GM19372 (cell line): ENCODE results near the gene KANSL1.

Experiments used
- ATAC-seq: cut with Tn5 transposase; IDR thresholded peaks from one replicate; pipeline ENCODE4 v1.9.1; 2021; ENCODE audit warnings: mild to moderate bottlenecking, low read depth, moderate library complexity; ENCODE audit not compliant: unreplicated experiment

The KANSL1 gene

DNA sequence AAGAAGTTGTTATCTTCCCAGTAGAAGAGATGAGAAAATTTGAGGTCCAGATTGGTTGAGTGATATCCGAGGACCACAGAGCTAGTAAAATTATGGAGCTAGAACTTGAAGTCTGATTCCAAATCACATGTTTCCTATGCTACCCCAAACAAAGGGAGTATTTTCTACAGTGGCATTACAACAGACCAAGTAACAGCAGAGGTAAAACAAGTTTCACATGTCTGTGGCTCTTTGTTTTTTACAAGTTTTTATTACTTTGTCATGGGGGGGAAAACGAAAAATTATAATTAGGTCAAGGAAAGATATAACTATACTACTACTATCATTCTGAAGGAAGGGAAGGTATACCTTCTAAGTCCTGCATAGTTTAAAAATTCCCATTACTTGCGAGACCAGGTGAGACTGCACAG is 49.4 kb downstream of the KANSL1 start:
- ATAC-seq: no peak

DNA sequence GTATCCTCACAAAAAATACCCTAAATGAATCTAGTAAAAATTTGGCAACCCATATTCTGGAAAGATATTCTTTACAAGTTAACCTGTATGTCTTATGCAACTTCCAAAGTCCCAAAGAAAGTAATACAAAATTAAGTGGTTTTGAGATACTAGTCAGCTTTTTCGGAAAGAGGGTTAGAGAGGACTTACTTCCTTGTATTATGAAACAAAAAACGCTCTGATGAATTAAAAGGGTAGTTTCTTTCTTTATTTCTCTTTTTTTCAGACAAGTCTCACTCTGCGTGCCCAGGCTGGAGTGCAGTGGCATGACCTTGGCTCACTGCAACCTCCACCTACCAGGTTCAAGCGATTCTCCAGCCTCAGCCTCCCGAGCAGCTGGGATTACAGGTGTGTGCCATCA is 51.6 kb downstream of the KANSL1 start:
- ATAC-seq: no peak

DNA sequence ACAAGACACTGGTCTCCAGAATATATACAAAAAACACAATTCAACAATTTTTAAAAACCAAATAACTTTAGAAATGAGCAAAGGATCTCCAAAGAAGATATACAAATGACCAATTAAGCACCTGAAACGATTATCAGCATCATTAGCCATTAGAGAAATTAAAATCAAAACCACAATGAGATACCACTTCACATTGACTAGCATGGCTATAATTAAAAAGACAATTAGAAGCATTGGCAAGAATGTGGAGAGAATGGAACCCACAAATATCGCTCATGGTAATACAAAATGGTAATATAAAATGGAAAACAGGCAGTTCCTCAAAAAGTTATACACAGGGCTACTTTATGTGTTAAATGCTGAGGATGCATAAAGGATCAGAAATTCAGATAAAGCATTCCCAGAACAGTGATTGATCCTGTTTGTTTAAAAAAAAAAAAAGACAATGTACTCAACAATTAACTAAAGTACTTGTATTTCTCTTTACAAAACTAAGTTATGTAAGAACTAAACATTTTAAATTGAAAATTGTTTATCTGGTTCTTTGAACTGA is 52.5 kb downstream of the KANSL1 start:
- no peak for ATAC-seq

DNA sequence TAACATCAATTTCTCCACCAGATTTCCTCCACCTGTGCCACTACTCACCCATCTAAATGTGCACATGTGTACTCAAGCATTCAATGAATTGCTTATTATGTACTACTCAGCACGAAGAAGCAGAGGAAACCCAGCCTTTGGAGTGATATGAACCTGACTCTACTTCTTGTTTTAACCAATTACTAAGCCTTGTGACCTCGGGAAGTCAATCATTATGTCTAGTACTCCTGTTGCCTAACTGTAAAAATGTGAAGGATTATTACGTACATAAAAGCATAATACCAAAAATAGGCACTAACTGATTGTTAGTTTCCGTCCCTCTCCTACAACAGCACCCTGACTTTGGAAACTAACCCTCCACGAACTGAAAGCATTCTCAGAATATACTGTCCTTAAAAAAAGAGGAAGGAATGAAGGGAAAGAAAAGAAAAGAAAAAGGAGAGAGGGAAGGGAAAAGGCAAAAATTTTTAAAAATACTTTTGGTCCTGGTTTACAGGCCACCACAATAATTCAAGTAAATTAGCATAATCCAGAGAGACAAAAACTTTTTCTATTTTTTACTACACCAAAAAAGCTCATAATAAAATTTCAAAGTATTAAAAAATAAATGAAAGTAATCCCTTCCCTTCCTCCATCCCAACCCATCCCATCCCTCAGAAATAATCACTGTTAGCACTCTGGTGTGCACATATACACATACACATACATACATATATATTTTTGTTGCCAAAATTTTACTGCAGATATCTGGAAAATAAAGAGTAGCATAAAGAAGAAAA is 53.6 kb downstream of the KANSL1 start:
- ATAC-seq: no peak

DNA sequence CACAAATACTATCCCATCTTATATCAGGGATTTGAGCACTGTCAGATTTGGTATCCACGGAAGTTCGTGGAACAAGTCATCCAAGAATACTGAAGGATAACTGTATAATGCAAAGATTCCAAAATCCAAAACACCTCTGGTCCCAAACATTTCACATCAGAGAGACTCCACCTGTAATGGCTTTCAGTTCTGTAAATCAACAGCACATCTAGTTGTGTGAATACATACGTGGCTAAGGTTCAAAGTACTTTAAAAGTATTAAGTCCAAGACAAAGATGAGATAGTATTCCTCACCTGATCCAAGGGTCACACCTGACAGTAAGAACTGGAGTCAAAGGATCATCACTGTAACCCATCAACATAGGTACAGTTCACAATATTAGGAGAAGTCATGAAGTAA is 54.8 kb downstream of the KANSL1 start:
- ATAC-seq: no peak

DNA sequence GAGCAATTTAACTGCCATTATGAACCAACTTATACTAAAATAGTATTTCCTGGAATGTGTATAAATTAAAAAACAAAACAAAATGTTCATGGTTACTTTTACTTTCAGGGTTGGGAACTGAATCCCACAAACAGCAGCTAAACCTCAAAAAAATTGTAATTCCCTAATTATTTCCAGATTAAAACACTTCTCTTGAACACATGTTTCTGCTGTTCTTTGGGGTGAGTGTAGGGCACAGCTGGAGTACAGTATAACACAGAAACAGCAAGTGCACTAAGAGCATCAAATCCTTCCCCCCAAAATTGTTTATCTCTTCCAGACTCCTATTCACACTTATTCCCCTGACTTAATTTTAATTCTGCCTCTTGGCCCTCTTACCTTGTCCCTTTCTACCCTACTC is 56.4 kb downstream of the KANSL1 start:
- ATAC-seq: no peak

DNA sequence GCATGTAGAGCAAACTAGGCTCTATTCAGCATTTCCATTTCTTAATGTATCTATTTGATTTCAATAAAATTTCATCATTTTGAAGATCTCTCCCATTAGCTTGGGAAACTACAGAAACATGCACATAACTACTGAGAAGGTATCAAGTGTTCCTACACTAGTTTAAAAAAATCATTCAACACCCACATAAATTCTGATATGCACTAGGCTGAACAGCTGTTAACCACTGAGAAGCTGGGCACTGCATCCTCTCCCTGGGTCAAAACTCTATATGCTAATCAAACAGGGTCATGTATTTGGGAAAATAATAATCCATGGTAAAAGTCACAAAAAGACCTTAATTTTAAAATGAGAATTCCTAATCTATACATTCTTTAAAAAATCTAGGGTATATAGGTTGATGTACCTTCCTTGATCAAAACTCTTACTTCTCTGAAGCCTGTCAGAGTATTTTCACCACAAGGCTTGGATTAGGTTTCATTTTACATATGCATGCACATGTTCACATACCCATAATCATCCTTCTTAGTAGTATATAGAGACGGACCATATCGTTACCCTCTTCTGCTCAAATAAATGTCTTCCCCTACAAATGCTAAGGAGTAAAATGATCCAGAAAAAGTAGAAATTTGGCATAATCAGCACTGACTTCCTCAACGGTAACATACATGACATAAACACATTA is 57.2 kb downstream of the KANSL1 start:
- no peak for ATAC-seq

DNA sequence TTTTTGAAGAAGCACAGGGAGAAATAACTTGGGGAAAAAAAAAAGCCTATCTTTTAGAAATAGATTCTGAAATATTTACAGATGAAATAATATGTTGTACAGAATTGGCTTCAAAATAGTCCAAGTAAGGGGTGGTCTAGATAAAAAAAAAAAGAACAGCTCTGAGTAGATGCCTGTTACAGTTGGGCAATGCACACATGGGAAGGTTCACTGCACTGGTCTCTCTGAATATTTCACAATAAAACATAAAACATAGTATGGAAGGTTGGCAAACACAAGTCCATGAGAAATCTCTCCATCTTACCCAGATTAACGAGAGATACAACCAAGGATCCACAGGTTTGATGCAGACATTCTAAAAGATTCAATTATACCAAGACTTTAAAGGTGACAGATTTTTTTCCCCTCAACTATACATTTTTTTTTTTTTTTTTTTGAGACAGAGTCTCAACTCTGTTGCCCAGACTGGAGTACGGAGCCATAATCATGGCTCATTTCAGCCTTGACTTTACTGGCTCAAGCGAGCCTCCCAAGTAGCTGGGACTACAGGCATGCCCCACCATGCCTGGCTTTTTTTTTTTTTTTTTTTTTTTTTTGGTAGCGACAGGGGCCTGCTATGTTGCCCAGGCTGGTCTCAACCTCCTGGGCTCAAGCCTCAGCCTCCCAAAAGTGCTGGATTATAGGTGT is 58.0 kb downstream of the KANSL1 start:
- no peak for ATAC-seq

DNA sequence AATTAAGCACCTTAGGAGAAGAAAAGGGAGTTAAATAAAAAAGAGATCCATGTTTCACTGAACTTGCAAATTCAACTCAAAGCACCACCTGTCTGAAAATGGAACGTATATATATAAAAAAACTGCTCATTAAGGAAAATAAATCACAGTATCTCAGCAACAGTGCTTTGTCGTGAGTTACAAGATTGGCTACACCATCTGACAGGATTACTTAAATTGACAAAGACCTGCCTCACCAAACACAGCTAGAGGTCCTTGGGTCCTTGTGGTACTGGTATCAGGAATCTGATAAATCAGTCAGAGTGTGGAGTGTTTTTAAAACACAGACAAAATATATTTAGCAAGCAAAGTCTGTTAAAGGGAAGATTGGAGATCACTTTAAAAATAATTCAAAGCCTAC is 63.9 kb downstream of the KANSL1 start:
- ATAC-seq: no peak

DNA sequence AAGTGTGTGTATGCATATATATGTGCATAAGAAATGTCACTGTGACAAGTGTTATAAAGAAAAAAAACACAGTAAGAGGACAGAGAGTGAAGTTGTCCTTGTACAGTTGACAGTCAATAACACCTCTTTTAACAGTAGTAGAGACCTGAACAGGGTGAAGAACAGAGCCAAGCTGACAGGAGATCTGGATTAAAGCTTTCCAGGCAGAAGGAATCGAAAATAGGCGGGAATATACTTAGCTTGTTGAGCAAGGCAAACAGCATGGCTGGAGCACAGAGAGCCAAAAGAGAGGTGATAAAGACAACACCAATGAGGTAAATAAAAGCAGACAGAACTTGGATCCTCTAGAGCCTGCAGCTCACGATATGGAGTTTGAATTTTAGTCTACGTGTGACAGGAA is 64.8 kb downstream of the KANSL1 start:
- ATAC-seq: no peak

DNA sequence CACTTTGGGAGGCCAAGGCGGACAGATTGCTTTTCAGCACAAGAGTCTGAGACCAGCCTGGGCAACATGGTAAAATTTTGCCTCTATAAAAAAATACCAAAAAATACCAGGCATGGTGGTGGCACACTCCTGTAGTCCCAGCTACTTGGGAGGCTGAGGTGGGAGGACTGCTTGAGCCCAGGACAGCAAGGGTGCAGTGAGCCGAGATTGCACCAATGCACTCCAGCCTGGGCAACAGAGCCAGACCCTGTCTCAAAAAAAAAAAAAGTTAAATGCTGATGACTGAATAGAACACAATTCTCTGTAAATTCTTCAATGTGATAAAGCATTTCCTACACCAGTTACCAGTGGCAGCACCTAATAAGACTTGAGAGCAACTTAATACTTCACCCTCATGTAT is 65.7 kb downstream of the KANSL1 start:
- no peak for ATAC-seq

DNA sequence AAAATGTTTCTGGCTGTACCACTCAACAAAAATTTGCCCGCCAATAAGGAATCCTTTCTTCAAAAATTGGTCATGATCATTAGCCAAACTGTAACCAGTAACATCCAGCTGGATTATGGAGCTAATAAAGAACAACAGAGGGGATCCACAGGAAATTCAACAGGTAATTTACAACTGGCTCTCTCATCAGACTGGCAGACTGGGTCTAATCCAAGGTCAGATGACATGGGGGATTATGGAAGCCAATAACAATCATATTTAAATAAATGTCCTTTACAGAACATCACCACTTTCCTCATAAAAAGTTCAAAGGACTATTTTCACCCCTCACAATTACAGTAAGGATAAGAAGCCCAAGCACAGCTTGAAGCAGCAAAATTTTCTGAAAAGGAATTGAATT is 66.4 kb downstream of the KANSL1 start:
- no peak for ATAC-seq

DNA sequence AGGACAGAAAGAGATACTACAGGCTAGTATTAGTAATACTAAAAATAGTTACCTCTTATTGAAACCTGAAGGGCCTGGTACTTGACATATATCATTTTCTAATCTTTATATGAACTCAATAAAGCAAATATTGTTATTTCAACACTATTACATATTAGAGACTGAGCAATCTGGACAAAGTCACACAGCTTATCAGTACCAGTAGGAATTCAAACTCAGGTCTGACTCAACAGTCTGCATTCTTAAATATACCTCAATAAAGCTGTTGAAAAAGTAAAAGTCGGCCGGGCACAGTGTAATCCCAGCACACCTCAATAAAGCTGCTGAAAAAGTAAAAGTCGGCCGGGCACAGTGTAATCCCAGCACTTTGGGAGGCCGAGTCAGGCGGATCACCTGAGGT is 67.4 kb downstream of the KANSL1 start:
- no peak for ATAC-seq

DNA sequence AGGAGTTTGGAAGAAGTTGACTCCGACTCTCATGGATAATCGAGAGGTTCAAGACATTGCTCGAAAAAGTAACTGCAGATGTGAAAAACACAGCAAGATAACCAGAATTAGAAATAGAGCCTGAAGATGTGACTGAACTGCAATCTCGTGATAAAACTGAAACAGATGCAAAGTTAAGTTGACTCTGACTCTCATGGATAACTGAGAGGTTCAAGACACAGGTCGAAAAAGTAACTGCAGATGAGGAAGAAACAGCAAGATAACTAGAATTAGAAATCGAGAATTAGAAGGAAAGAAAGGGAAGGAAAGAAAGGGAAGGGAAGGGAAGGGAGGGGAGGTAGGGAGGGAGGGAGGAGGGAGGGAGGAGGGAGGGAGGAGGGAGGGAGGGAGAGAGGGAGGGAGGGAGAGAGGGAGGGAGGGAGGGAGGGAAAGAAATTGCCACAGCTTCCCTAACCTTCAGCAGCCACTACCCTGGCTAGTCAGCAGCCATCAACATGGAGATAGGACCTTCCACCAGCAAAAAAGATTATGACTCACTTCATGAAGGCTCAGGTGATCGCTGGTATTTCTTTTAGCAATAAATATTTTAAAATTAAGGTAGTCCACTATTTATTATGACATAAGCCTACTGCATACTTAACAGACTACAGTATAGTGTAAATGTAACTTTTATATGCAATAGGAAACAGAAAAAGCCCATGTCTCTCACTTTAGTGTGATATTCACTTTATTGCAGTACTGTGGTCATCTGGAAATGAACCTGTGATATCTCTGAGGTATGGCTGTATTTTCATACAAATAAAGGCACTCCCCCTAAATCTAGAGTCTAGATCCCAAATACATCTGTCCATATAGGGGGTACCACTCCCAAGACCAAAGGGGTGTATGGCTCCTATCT is 68.3 kb downstream of the KANSL1 start:
- ATAC-seq: no peak

DNA sequence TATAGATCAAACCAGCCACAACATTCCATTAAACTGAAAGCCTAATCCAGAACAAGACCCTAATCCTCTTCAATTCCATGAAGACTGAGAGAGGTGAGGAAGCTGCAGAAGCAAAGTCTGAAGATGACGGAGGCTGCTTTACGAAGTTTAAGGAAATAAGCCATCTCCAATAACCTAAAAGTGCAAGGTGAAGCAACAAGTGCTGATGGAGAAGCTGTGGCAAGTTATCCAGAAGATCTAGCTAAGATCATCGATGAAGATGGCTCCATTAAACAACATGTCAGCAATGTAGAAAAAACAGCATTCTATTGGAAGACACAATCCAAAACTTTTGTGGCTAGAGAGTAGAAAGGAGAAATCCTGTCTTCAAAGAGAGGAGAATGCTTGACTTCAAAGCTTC is 69.6 kb downstream of the KANSL1 start:
- no peak for ATAC-seq

DNA sequence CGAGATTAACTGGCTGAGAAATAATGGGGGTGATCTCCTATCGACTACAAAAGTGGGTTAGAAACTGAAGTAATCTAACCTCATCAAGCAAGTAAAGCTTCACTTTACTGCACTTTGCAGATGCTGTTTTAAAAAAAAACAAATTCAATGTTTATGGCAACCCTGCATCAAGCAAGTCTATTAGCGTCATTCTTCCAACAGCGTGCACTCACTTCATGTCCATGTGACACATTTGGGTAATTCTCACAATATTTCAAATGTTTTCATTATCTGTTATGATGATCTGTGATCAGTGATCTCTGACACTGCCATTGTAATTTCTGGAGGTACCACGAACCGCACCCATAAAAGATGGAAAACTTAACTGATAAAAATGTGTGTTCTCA is 70.8 kb downstream of the KANSL1 start:
- ATAC-seq: no peak

DNA sequence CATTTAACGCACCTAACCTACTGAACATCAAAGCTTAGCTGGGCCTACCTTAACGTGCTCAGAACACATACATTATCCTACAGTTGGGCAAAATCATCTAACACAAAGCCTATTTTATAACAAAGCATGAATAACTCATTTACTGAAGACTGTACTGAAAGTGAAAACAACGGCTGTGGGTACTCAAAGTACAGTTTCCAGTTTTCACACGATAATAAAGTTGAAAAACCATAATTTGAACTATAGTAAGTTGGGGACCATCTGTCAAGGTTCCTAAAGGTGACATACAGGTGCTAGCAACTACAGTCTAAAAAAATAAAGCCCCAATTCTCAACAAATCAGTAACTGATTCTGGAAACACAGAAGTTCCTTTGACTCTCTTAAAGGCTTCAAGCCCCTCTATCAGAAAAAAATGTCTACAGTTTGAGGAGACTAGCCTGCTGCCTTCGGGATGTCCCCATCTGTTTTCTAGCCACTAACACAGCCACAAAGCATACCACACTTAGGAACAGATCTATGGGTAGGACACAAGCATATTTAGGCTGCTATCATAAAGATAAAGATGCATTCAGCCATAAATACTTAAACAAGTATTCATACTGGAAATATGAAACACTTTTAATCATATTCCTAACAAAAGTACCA is 71.3 kb downstream of the KANSL1 start:
- ATAC-seq: no peak

DNA sequence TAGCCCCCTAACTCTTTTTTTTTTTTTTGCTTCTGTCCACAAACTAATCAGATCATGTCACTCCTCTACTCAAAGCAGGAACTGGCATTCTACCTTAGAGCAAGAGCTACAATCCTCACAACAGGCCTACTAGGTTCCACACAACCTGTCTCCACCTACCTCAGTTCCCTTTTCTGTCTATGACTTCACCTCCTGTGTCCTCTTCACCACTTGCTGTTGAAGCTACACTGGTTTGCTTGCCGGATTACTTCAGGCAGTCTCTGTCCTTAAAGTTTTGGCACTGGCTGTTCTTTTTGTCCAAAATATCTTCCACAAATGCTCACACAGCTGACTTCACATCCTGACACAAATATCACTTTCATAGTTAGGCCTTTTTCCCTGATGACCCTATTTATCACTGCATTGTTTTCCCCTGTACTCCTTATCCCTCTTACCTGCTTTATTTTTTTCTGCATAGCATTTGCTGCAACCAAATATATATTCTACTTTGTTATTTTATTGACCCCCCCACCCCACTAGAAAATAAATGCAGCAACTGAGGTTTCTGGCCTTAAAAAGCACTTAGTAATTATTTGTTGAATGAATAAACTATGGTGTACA is 72.0 kb downstream of the KANSL1 start:
- ATAC-seq: no peak

DNA sequence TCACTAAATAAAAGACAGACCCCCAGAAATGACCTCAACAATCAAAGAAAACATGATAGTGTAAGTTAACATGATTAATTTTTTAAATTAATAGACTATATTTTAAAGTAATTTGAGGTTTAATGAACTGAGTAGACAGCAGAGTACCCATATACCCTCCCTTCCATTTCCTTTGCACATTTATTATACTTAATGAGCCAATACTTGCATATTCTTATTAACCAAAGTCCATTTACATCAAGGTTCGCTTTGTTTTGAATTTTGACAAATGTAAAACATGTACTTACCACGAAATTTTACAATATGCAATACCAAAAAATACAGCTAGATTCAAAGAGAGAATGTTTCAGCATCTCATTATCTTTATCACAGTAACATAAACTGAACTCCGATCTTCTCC is 72.7 kb downstream of the KANSL1 start:
- no peak for ATAC-seq

DNA sequence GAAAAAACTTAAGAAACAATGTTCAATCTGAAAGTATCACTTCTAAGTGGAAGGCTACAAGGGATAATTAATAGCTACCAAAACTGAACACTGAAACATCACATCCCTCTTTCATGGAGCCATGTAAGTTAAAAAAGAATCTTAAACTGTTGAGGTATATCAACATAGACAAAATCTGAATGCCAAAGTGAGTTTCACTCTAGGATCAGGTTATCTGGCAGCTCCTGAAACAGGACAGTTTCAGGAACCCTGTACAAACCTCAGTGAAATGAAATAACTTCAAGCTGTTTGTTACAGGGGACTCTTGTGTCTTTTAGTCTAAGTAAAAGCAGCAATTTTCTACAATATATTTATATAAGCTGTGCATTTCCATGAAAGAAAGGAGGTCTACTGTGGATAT is 73.2 kb downstream of the KANSL1 start:
- ATAC-seq: no peak
